ENCODE data around the gene MPV17.
"Not testable (repeated sequence)": the region's sequence is repeated elsewhere in the genome, so short reads cannot be mapped to it uniquely, and the experiment has no call there.

The MPV17 gene

GRCh38 chr2:27322766-27323595 lies at the start of gene MPV17:
TSS of gene MPV17 (minus strand) at chr2:27323097. CDS start at chr2:27322517, 580 bp downstream.
- FAIRE-seq: no peak

GRCh38 chr2:27370816-27371620 lies 48.1 kb upstream of the MPV17 start:
- no peak for FAIRE-seq

GRCh38 chr2:27370026-27370815 lies 47.3 kb upstream of the MPV17 start, which contains the start of the genes EIF2B4 and SNX17:
TSS of gene EIF2B4 (minus strand) at chr2:27370338. CDS start at chr2:27370314, 24 bp downstream.
TSS of gene SNX17 (plus strand) at chr2:27370616. CDS start at chr2:27370744, 128 bp downstream.
- FAIRE-seq: no peak

GRCh38 chr2:27369471-27370025 lies 46.7 kb upstream of the MPV17 start:
- FAIRE-seq: no peak

- no peak for FAIRE-seq
Observed at GRCh38 chr2:27363933-27364332, 41.0 kb upstream of the MPV17 start.

GRCh38 chr2:27362678-27363420 lies 40.0 kb upstream of the MPV17 start:
- FAIRE-seq: no peak

- no peak for FAIRE-seq
Observed at GRCh38 chr2:27356382-27357181, 33.7 kb upstream of the MPV17 start, which contains the start of gene GTF3C2. TSS of gene GTF3C2 (minus strand) at chr2:27356764. CDS start at chr2:27343554, 13,210 bp downstream.

- FAIRE-seq: no peak
Observed at GRCh38 chr2:27356056-27356381, 33.1 kb upstream of the MPV17 start.

GRCh38 chr2:27354597-27354927 lies 31.7 kb upstream of the MPV17 start:
- FAIRE-seq: no peak

- FAIRE-seq: no peak
Observed at GRCh38 chr2:27353762-27354596, 31.1 kb upstream of the MPV17 start.

- not testable (repeated sequence) for FAIRE-seq
Observed at GRCh38 chr2:27353386-27353761, 30.5 kb upstream of the MPV17 start.

- no peak for FAIRE-seq
Observed at GRCh38 chr2:27351802-27352598, 29.1 kb upstream of the MPV17 start.

- no peak for FAIRE-seq
Observed at GRCh38 chr2:27350106-27350693, 27.3 kb upstream of the MPV17 start.

- no peak for FAIRE-seq
Observed at GRCh38 chr2:27347641-27348040, 24.7 kb upstream of the MPV17 start.

- FAIRE-seq: no peak
Observed at GRCh38 chr2:27336173-27336572, 13.3 kb upstream of the MPV17 start.

- no peak for FAIRE-seq
Observed at GRCh38 chr2:27335311-27335710, 12.4 kb upstream of the MPV17 start.

- no peak for FAIRE-seq
Observed at GRCh38 chr2:27324720-27325119, 1.8 kb upstream of the MPV17 start.

GRCh38 chr2:27323596-27324285 lies 844 bp upstream of the MPV17 start:
- FAIRE-seq: no peak
